ENCODE measurements around the gene CFAP300. TPM values are rescaled to one million over a fixed set of nuclear protein-coding genes. Genes with fewer than 3 reads are reported as not detected.

The CFAP300 gene
- total RNA-seq, 1 experiment from 2014 or later = 1.9 TPM

DNA sequence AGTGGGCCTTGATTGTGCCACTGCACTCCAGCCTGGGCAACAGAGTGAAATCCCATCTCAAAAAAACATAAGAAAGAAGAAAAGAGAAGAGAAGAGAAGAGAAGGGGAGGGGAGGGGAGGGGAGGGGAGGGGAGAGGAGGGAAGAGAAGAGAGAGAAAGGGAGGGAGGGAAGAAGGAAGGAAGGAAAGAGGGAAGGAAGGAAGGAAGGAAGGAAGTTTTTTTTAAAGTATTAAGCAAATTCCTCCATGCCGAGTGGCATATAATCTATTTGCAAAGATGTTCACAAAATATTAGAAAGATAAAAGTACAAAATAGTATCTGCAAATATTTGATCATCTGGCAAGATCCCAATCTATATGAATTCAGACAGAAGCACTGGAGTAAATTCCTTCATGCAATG is 10.5 kb upstream of the CFAP300 start:
- BruUV-seq (replicated peaks) = no TSS peak
- POLR2A ChIA-PET (ENCODE audit: unreplicated experiment) = no interaction called here
- Histone ChIP-seq H2AFZ (no peak overlapping the region), H3K4me2 (no peak overlapping the region), H3K27ac (no peak overlapping the region), H3K4me1 (replicated peaks; ENCODE audit: insufficient read depth) (no peaks in the 10 kb centered on the region), H3K4me3 (no peak overlapping the region), H3F3A (ENCODE audit: insufficient read depth, low read depth) (no peaks in the 10 kb centered on the region), H3K9me3 (ENCODE audit: insufficient read depth, low read depth) (no peaks in the 10 kb centered on the region), H3K79me2 (ENCODE audit: low read depth) (no peaks in the 10 kb centered on the region), H4K20me1 (ENCODE audit: insufficient read depth) (no peaks in the 10 kb centered on the region), H3K9me2 (ENCODE audit: insufficient read depth) (no peaks in the 10 kb centered on the region), H3K27me3 (ENCODE audit: insufficient read depth, low read depth) (no peaks in the 10 kb centered on the region), H3K36me3 (ENCODE audit: low read depth) (no peaks in the 10 kb centered on the region)
- intact Hi-C loops (cut with micrococcal nuclease; ENCODE audit: unreplicated experiment) = no loop called here
- TF ChIP-seq EZH2 (IDR thresholded peaks at IDR 0.05; ENCODE audit: low read depth) = no peak
- TF ChIP-seq, protein P1, sequence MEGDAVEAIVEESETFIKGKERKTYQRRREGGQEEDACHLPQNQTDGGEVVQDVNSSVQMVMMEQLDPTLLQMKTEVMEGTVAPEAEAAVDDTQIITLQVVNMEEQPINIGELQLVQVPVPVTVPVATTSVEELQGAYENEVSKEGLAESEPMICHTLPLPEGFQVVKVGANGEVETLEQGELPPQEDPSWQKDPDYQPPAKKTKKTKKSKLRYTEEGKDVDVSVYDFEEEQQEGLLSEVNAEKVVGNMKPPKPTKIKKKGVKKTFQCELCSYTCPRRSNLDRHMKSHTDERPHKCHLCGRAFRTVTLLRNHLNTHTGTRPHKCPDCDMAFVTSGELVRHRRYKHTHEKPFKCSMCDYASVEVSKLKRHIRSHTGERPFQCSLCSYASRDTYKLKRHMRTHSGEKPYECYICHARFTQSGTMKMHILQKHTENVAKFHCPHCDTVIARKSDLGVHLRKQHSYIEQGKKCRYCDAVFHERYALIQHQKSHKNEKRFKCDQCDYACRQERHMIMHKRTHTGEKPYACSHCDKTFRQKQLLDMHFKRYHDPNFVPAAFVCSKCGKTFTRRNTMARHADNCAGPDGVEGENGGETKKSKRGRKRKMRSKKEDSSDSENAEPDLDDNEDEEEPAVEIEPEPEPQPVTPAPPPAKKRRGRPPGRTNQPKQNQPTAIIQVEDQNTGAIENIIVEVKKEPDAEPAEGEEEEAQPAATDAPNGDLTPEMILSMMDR (conservative IDR thresholded peaks at IDR 0.05) = no peak
- CTCF ChIA-PET = no interaction called here
- DNase-seq = no peak

DNA sequence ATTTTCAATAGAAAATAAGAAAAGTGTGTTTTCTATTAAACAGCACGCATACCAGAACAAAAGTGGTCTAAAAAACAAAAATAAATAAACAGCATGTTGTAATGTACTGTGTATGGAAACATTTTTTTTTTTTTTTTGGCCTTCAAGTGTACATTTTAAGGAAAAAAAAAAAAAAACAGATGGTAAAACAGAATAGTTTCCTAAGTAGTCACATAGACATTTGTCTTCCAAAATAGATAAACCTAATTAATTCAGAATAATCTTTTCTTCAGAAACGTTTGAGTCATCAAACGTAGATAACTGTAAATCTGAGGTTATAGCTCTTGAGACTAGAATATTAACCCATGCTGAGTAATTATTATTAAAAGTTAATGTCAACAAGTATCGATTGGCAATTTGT is 396 bp upstream of the CFAP300 start:
- BruUV-seq (replicated peaks) = no TSS peak

DNA sequence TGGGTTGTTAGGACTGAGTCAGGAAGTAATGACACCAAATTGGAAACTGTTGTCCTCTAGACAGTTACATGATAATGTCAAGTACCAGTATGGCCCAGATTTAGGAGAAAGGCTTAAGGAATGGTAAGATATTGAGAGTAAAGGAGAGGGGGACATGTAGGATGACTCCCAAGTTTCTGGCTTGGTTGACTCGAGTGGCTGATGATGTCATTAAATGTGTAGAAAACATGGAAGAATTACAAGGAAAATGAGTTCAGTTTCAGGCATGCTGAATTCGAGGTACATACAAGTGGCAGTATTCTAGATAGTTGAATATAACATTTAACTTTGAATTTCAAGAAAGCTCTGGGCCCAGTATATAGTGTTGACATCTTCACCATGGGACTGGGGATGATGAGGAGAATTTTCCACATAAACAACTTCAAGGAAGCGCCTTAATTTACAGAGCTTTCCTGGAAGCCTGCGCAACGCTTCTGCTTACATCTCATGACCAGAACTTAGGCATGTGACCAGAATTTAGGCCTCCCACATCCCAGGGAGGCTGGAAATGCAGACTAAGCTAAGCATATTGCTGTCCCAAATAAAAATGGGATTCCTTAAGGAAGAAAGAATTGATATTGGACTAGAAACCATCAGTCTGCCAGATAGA is 3.8 kb downstream of the CFAP300 start:
- ChIA-PET POLR2A (ENCODE audit: unreplicated experiment) (no interaction called here), CTCF (no interaction called here)
- Histone ChIP-seq H3K27me3 (ENCODE audit: insufficient read depth, low read depth) (no peaks in the 10 kb centered on the region), H3K79me2 (ENCODE audit: low read depth) (no peaks in the 10 kb centered on the region), H3K36me3 (ENCODE audit: low read depth) (no peaks in the 10 kb centered on the region), H3K4me1 (replicated peaks; ENCODE audit: insufficient read depth) (no peaks in the 10 kb centered on the region), H3K9me2 (ENCODE audit: insufficient read depth) (no peaks in the 10 kb centered on the region), H4K20me1 (ENCODE audit: insufficient read depth) (no peaks in the 10 kb centered on the region), H2AFZ (no peak overlapping the region), H3K9me3 (ENCODE audit: insufficient read depth, low read depth) (no peaks in the 10 kb centered on the region), H3F3A (ENCODE audit: insufficient read depth, low read depth) (peaks cover 2% of the 10 kb centered on the region; the same call in 1 of the 2 replicates), H3K27ac (no peak overlapping the region), H3K4me3 (no peak overlapping the region), H3K4me2 (no peak overlapping the region)
- BruUV-seq (replicated peaks) = no TSS peak
- no peak for DNase-seq
- intact Hi-C loops (cut with micrococcal nuclease; ENCODE audit: unreplicated experiment) = no loop called here
- TF ChIP-seq, protein P1 (conservative IDR thresholded peaks at IDR 0.05) = no peak
- no peak for TF ChIP-seq EZH2 (IDR thresholded peaks at IDR 0.05; ENCODE audit: low read depth)

More for the DNA sequence above, 396 bp upstream of the CFAP300 start:
- H3K4me3 ChIP-seq = peak overlapping the region; percentile 39; the same call in 1 of the 2 replicates
- POLR2A ChIA-PET (ENCODE audit: unreplicated experiment) = no interaction called here
- peak overlapping the region; percentile 68 for H3K4me2 ChIP-seq
- CTCF ChIA-PET = interaction anchor here (0.7 kb wide), 1 partner anchor 557 kb away, joined by 5 read pairs; no protein-coding TSS in a partner anchor
- TF ChIP-seq EZH2 (IDR thresholded peaks at IDR 0.05; ENCODE audit: low read depth) = no peak
- TF ChIP-seq, protein P1 (conservative IDR thresholded peaks at IDR 0.05) = no peak
- intact Hi-C loops (cut with micrococcal nuclease; ENCODE audit: unreplicated experiment) = no loop called here
- H3K36me3 ChIP-seq (ENCODE audit: low read depth) = no peaks in the 10 kb centered on the region
- no peaks in the 10 kb centered on the region for H3K27me3 ChIP-seq (ENCODE audit: insufficient read depth, low read depth)
- no peak for DNase-seq
- no peaks in the 10 kb centered on the region for H3K9me2 ChIP-seq (ENCODE audit: insufficient read depth)
- H3F3A ChIP-seq (ENCODE audit: insufficient read depth, low read depth) = no peaks in the 10 kb centered on the region
- H2AFZ ChIP-seq = peak overlapping the region; percentile 71
- no peak overlapping the region for H3K27ac ChIP-seq
- H3K9me3 ChIP-seq (ENCODE audit: insufficient read depth, low read depth) = no peaks in the 10 kb centered on the region
- H3K79me2 ChIP-seq (ENCODE audit: low read depth) = no peaks in the 10 kb centered on the region
- H4K20me1 ChIP-seq (ENCODE audit: insufficient read depth) = no peaks in the 10 kb centered on the region
- no peaks in the 10 kb centered on the region for H3K4me1 ChIP-seq (replicated peaks; ENCODE audit: insufficient read depth)

Data from PC-9 (cell line).